GM21529 (cell line): ENCODE data around the gene PDE1C.
A peak's percentile ranks its signal among the peaks of the same experiment; 100 is the strongest.
"Not testable (repeated sequence)": the region's sequence is repeated elsewhere in the genome, so short reads cannot be mapped to it uniquely, and the experiment has no call there.

ENCODE experiments used
- ATAC-seq: cut with Tn5 transposase; IDR thresholded peaks from one replicate; pipeline ENCODE4 v1.9.1; 2021; ENCODE audit not compliant: unreplicated experiment

The PDE1C gene

GRCh38 chr7:31858055-31858454 lies 212.2 kb downstream of the PDE1C start:
- ATAC-seq, result no peak

- ATAC-seq, result no peak
Observed at GRCh38 chr7:31857172-31857571, 213.0 kb downstream of the PDE1C start.

GRCh38 chr7:31856337-31856736 lies 213.9 kb downstream of the PDE1C start:
- no peak for ATAC-seq

GRCh38 chr7:31855530-31855929 lies 214.7 kb downstream of the PDE1C start:
- ATAC-seq, result no peak

- no peak for ATAC-seq
Observed at GRCh38 chr7:31853380-31853779, 216.8 kb downstream of the PDE1C start.

- no peak for ATAC-seq
Observed at GRCh38 chr7:31852462-31852861, 217.7 kb downstream of the PDE1C start.

GRCh38 chr7:31851119-31851518 lies 219.1 kb downstream of the PDE1C start:
- ATAC-seq, result no peak

GRCh38 chr7:31850601-31851000 lies 219.6 kb downstream of the PDE1C start:
- ATAC-seq, result no peak

GRCh38 chr7:31850066-31850465 lies 220.1 kb downstream of the PDE1C start:
- ATAC-seq, result no peak

GRCh38 chr7:31835471-31835870 lies 234.7 kb downstream of the PDE1C start:
- ATAC-seq, result no peak

- not testable (repeated sequence) for ATAC-seq
Observed at GRCh38 chr7:31833625-31834024, 236.6 kb downstream of the PDE1C start.

- ATAC-seq, result no peak
Observed at GRCh38 chr7:31828520-31828919, 241.7 kb downstream of the PDE1C start.

- no peak for ATAC-seq
Observed at GRCh38 chr7:31825576-31825975, 244.6 kb downstream of the PDE1C start.

GRCh38 chr7:31819031-31819430 lies 251.2 kb downstream of the PDE1C start:
- ATAC-seq, result no peak

GRCh38 chr7:31816810-31817209 lies 253.4 kb downstream of the PDE1C start:
- ATAC-seq, result no peak

GRCh38 chr7:31815796-31816195 lies 254.4 kb downstream of the PDE1C start:
- ATAC-seq, result no peak

- ATAC-seq, result no peak
Observed at GRCh38 chr7:31814187-31814586, 256.0 kb downstream of the PDE1C start.

- ATAC-seq, result peak; percentile 63
Observed at GRCh38 chr7:31811650-31812461, 258.4 kb downstream of the PDE1C start.

GRCh38 chr7:31805209-31805818 lies 264.9 kb downstream of the PDE1C start:
- peak; percentile 71 for ATAC-seq

GRCh38 chr7:31796375-31796774 lies 273.8 kb downstream of the PDE1C start:
- no peak for ATAC-seq

- ATAC-seq, result no peak
Observed at GRCh38 chr7:31794851-31795344, 275.3 kb downstream of the PDE1C start.

GRCh38 chr7:31791881-31792280 lies 278.3 kb downstream of the PDE1C start:
- no peak for ATAC-seq
